Erythroblast (primary cell): Measurements from ENCODE around the gene DIO3.

ENCODE experiments used
- DNase-seq, 2 experiments: peaks; one replicate each; lab custom pipeline; 2025; lab: John Stamatoyannopoulos, UW
- GATA1 ChIP-seq: IDR thresholded peaks from 2 replicates; pipeline ENCODE4 v1.6.1; 2011; ENCODE audit warnings: low read depth, mild to moderate bottlenecking, control low read depth, low read length, moderate library complexity
- POLR2A ChIP-seq: IDR thresholded peaks from 2 replicates; pipeline ENCODE4 v1.6.1; 2011; ENCODE audit warnings: mild to moderate bottlenecking, low read length

DIO3 gene

GRCh38 chr14:101561145-101561896 lies at the start of gene DIO3:
Gene DIO3 (plus strand): TSS chr14:101561495.
- TF ChIP-seq GATA1 = no peak
- TF ChIP-seq POLR2A = no peak
- no peak for DNase-seq

DNA sequence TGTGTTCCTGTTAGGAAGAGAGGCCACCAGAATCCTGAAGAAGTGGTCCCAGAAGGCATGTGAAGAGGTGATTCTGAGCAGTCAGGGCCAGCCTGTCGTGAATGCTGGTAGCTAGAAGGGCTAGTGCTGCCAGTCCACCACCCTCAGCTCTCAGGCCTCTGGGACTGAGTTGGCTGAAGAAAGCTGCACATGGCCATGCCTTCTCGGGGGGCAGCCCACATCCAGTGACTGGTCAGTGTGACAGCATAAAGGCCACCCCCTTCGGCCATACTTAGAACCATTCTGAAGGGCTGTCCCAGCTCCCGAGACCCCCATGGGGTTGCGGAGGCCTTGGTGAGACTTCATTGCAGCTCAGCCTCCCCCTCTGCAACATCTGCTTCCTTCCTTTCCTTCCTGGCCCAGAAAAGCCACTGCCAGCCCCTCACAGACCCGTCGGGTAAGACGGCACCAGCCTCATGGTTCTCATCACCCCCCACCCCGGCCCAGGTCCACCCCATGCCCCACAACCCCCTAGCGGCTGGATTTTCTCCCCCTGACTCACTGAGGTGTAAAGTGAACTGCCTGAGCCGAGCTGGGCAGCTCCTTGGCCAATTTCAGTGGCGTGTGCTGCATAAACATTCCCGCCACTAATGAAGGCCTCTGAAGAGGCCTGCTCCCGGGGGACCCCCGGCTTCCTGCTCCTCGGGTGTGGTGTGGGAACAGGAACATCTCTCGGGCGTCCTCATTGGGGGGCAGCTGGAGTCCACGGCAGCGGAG lies 49.5 kb upstream of the DIO3 start:
- DNase-seq = no peak
- TF ChIP-seq POLR2A (no peak), GATA1 (no peak)

GRCh38 chr14:101512376-101512695 lies 49.0 kb upstream of the DIO3 start:
- no peak for DNase-seq
- TF ChIP-seq GATA1 = no peak
- no peak for TF ChIP-seq POLR2A

DNA sequence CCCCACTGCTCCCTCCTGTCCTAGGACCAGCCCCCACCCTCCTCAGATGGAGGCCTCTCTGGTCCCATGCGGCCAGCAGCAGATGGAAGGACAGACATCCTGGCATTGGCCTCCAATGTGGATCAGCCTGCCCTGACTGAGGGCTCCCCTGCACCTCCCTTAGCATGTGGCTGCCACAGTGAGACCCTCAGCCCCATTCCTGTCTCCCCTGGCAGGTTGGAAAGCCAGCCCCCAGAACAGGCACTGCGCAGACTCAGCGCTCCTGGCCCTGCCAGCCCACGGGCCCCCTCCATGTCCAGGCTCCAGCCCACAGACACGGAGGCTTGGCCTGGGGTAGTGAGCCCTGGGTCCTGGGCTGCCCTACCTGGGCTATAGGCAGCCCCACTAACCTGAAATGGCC lies 47.2 kb upstream of the DIO3 start:
- TF ChIP-seq POLR2A (no peak), GATA1 (no peak)
- no peak for DNase-seq

DNA sequence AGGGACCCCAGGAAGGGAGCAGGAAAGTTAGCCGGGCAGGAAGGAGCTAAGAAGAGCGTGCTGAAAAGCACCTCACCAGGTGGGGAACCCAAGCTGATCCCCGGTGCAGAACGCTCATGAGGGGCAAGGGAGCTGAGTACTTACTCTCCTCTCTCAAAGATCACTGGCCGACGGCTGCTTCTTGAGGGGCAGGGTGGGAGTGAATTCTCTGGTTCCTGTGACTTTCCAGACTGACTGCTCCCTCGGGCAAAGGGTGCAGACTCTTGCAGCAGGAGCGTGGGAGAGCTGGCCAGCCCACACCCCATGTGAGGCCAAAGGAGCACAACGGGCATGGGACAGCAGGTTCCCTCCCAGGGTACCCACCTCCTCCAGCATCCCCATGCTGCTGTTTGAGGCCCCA lies 44.9 kb upstream of the DIO3 start:
- DNase-seq = no peak
- TF ChIP-seq POLR2A (no peak), GATA1 (no peak)

GRCh38 chr14:101518611-101519473 lies 42.5 kb upstream of the DIO3 start:
- TF ChIP-seq POLR2A = no peak
- no peak for TF ChIP-seq GATA1
- DNase-seq = no peak

GRCh38 chr14:101520621-101521472 lies 40.4 kb upstream of the DIO3 start:
- DNase-seq = no peak
- TF ChIP-seq POLR2A = no peak
- no peak for TF ChIP-seq GATA1

DNA sequence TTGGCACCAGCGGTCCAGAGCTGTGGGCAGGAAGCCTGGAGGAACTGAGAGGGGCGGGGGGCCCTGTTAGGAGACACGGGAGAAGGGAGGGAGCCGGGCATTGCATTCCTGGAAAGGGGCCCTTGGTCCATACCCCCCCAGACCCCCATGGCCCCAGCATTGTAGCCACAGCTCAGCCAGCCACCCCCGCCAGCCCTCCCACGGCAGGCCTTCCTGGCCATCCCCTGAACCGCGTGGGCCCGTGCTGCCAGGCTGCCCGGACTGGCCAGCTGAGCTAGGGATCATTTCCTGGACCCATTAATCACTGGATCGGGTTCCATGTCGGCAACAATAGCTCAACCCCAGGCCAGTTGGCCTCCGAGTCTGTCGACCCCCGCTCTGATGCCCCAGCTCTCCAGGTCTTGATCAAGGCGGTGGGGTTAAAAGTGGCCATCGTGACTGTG lies 39.8 kb upstream of the DIO3 start:
- TF ChIP-seq POLR2A (no peak), GATA1 (no peak)
- no peak for DNase-seq

- TF ChIP-seq POLR2A = no peak
- TF ChIP-seq GATA1 = no peak
- no peak for DNase-seq
Measured at GRCh38 chr14:101521978-101522377, 39.3 kb upstream of the DIO3 start.

DNA sequence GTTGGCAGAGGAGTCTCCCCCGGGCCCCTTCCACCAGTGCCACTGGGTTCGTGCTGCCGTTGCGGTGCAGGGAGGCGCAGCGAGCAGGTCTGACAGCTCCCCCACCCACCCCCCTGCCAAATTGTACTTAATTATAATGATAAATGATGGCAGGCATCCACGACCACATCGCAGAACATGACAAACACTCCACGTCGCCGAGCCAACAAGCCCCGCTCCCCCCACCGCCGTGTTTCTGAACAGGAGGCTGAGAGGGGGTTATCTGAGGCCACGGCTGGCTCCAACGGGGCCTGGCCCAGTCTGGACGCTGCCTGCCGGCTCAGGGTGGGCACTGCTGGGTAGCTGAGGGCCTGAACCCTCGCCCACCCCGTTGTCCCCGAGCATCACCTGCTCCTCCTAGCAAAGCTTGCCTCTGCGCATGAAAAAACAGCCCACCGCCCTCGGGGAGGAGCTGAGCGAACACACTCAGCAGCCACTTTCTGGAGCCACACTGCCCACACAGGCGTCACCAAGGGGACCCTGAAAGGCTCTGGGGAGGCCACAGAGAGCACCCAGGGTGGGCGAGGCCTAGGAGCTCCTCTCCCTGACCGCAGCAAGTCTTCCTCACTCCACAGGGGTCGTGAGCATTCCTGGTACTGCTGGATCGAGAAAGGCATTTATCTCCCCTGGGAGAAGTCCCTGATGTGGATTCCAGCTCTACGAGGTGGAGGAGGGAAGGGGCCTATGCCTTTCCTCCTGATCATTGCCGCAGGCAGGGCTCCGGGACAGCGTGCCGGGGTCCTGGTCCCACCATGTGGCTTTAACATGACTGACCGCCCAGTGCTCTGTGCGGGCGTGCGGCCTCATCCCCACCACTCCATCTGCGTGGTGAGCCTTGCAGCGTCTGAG lies 35.4 kb upstream of the DIO3 start:
- DNase-seq = no peak
- TF ChIP-seq POLR2A = no peak
- TF ChIP-seq GATA1 = no peak

- DNase-seq = no peak
- TF ChIP-seq POLR2A (no peak), GATA1 (no peak)
Measured at GRCh38 chr14:101527987-101528386, 33.3 kb upstream of the DIO3 start.

DNA sequence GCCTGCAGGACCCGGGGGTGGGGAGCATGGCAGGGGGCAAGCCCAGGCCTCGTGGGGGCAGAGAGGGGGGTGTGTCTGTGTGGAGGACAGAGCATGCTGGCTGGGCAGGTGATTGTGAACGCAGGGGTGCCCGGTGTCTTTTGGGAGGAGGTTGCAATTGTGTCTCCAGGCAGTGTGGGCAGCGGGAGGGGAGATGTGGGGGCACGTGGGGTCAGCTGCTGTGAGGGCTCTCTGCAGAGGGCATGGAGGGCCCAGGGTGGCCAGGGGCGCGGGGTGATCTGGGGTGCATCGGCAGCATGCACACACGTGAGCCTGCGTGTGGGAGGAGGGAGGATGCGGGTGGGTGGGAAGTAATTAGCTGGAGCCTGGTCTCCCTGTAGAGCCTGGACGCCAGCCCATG lies 32.2 kb upstream of the DIO3 start:
- TF ChIP-seq POLR2A (no peak), GATA1 (no peak)
- no peak for DNase-seq
